Activated naive CD4-positive, alpha-beta T cell treated with anti-CD3 and anti-CD28 coated beads for 36 hours (primary cell): ENCODE measurements around the gene GRIP1. TPM values are rescaled to one million over a fixed set of nuclear protein-coding genes. Genes with fewer than 3 reads are reported as not detected.

ENCODE experiments used
- CTCF ChIA-PET: fragments of 350-600 bp; sonication (Branson Sonifier 250); formaldehyde crosslinking; loops from one replicate; lab custom pipeline; 2021; ENCODE audit warnings: antibody characterized with exemption; lab: Charles Lee
- DNase-seq: peaks from one replicate; pipeline ENCODE4 v3.0.0-alpha.2; 2020
- H3K27ac Mint-ChIP-seq: one replicate; pipeline ENCODE4 v1.8.0; 2021; ENCODE audit warnings: mild to moderate bottlenecking, mixed read lengths
- H3K27me3 Mint-ChIP-seq: one replicate; pipeline ENCODE4 v1.8.0; 2021; ENCODE audit warnings: low read depth, mixed read lengths
- H3K36me3 Mint-ChIP-seq: one replicate; pipeline ENCODE4 v1.8.0; 2021; ENCODE audit warnings: low read depth, mixed read lengths
- H3K4me1 Mint-ChIP-seq: one replicate; pipeline ENCODE4 v1.8.0; 2021; ENCODE audit warnings: low read depth, mixed read lengths
- H3K4me3 Mint-ChIP-seq: one replicate; pipeline ENCODE4 v1.8.0; 2021; ENCODE audit warnings: mild to moderate bottlenecking, moderate library complexity, mixed read lengths
- H3K9me3 Mint-ChIP-seq: one replicate; pipeline ENCODE4 v1.8.0; 2021; ENCODE audit warnings: mixed read lengths
- intact Hi-C: fragments of 100-400 bp; cut with micrococcal nuclease; formaldehyde crosslinking; loops from one replicate; pipeline ENCODE4 v1.15.1; 2023
- total RNA-seq, 2 experiments: library from RNA; stranded (reverse); gene quantifications; one replicate each; pipeline ENCODE4 v1.2.3, GENCODE V29; 2021

GRIP1 gene
- 1 to 10 TPM; 1.2 to 2.2 TPM for total RNA-seq

- peaks cover 4% of the 10 kb centered on the region for H3K27me3 Mint-ChIP-seq
- no peaks in the 10 kb centered on the region for H3K36me3 Mint-ChIP-seq
- H3K9me3 Mint-ChIP-seq = no peaks in the 10 kb centered on the region
- CTCF ChIA-PET = interaction anchor here (0.9 kb wide), 1 partner anchor 181 kb away, joined by 3 read pairs; no protein-coding TSS in a partner anchor
- H3K4me1 Mint-ChIP-seq = no peaks in the 10 kb centered on the region
- intact Hi-C loops = no loop called here
- H3K4me3 Mint-ChIP-seq = no peak within 1 kb of the TSS
- DNase-seq = no peak
- no peak within 1 kb of the TSS for H3K27ac Mint-ChIP-seq
Observed at GRCh38 chr12:66678338-66679275, at the start of gene GRIP1. Gene GRIP1 (minus strand): TSS chr12:66679076. CDS start chr12:66678904, 172 bp downstream.

DNA sequence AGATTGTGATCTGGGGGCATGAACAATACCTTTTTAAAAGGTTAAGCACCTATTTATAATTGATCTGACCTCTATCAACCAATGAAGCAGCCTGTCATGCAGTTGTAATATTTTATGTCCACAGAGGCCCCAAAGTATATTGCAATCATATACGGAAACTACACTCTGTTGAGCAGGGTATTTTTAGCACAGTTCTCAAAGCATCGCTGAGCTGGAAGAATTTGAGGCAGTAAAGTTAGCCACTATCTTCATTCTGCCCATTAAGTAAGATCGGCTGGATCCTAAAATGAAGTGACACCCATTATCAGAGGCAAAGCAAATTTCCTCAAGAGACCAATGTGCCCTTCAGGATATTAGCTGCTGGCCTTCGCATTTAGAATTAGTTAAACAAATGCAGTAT is 47.7 kb upstream of the GRIP1 start:
- H3K27me3 Mint-ChIP-seq = no peaks in the 10 kb centered on the region
- CTCF ChIA-PET = interaction anchor here (1.8 kb wide), 1 partner anchor 16 kb away, joined by 5 read pairs; no protein-coding TSS in a partner anchor
- H3K9me3 Mint-ChIP-seq = no peaks in the 10 kb centered on the region
- H3K27ac Mint-ChIP-seq = no peak overlapping the region
- no peaks in the 10 kb centered on the region for H3K4me1 Mint-ChIP-seq
- no peak overlapping the region for H3K4me3 Mint-ChIP-seq
- intact Hi-C loops = no loop called here
- DNase-seq = no peak
- no peaks in the 10 kb centered on the region for H3K36me3 Mint-ChIP-seq

GRCh38 chr12:66725031-66725430 is 46.2 kb upstream of the GRIP1 start:
- H3K4me3 Mint-ChIP-seq = no peak overlapping the region
- H3K9me3 Mint-ChIP-seq = no peaks in the 10 kb centered on the region
- H3K27me3 Mint-ChIP-seq = no peaks in the 10 kb centered on the region
- H3K4me1 Mint-ChIP-seq = no peaks in the 10 kb centered on the region
- CTCF ChIA-PET = interaction anchor here (0.8 kb wide), 1 partner anchor 16 kb away, joined by 3 read pairs; no protein-coding TSS in a partner anchor
- DNase-seq = no peak
- H3K36me3 Mint-ChIP-seq = no peaks in the 10 kb centered on the region
- no peak overlapping the region for H3K27ac Mint-ChIP-seq
- intact Hi-C loops = no loop called here

GRCh38 chr12:66724616-66725015 is 45.7 kb upstream of the GRIP1 start:
- Mint-ChIP-seq H3K4me3 (no peak overlapping the region), H3K9me3 (no peaks in the 10 kb centered on the region), H3K27me3 (no peaks in the 10 kb centered on the region), H3K36me3 (no peaks in the 10 kb centered on the region), H3K4me1 (no peaks in the 10 kb centered on the region), H3K27ac (no peak overlapping the region)
- intact Hi-C loops = no loop called here
- CTCF ChIA-PET = interaction anchor here (0.8 kb wide), 1 partner anchor 16 kb away, joined by 3 read pairs; no protein-coding TSS in a partner anchor
- DNase-seq = no peak

DNA sequence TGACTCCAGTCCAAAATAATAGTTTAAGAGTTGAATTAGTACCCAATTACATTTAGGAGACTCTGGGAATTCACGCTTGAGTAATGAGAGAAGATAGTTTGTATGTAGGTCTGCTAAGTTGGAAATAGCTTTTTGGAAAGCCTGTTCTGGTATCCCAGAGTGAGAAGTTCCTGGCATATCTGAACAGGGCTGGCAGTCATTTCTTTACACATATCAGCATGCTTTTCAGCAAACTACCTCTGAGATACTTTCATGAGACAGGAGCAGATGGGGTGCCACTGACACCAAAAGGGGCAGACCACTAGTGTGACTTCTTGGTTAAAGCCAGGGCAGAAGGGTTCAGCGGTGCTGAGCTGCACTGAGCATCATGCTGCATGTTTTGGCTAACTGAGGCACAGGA is 45.1 kb upstream of the GRIP1 start:
- intact Hi-C loops = no loop called here
- H3K4me3 Mint-ChIP-seq = no peak overlapping the region
- no peaks in the 10 kb centered on the region for H3K27me3 Mint-ChIP-seq
- H3K4me1 Mint-ChIP-seq = no peaks in the 10 kb centered on the region
- H3K27ac Mint-ChIP-seq = no peak overlapping the region
- CTCF ChIA-PET = no interaction called here
- H3K9me3 Mint-ChIP-seq = no peaks in the 10 kb centered on the region
- no peaks in the 10 kb centered on the region for H3K36me3 Mint-ChIP-seq
- no peak for DNase-seq

- no peaks in the 10 kb centered on the region for H3K9me3 Mint-ChIP-seq
- CTCF ChIA-PET = no interaction called here
Observed at GRCh38 chr12:66719862-66720261, 41.0 kb upstream of the GRIP1 start.

GRCh38 chr12:66717036-66717673 is 38.3 kb upstream of the GRIP1 start:
- H3K9me3 Mint-ChIP-seq = peaks cover 2% of the 10 kb centered on the region
- H3K36me3 Mint-ChIP-seq = no peaks in the 10 kb centered on the region
- intact Hi-C loops = loop anchor here (1.0 kb wide), 1 partner anchor 144 kb away; no protein-coding TSS in a partner anchor
- H3K4me3 Mint-ChIP-seq = no peak overlapping the region
- peaks cover 32% of the 10 kb centered on the region for H3K4me1 Mint-ChIP-seq
- H3K27ac Mint-ChIP-seq = no peak overlapping the region
- no peaks in the 10 kb centered on the region for H3K27me3 Mint-ChIP-seq
- DNase-seq = no peak
- CTCF ChIA-PET = interaction anchor here (0.6 to 2.1 kb wide), 5 partner anchors 13 to 144 kb away, joined by 3 to 13 read pairs (median 4); no protein-coding TSS in a partner anchor

More at GRCh38 chr12:66719862-66720261, 41.0 kb upstream of the GRIP1 start:
- Mint-ChIP-seq H3K4me1 (peaks cover 13% of the 10 kb centered on the region), H3K4me3 (no peak overlapping the region), H3K36me3 (no peaks in the 10 kb centered on the region), H3K27ac (no peak overlapping the region), H3K27me3 (no peaks in the 10 kb centered on the region)
- no peak for DNase-seq
- intact Hi-C loops = no loop called here

- CTCF ChIA-PET = interaction anchor here (1.0 kb wide), 1 partner anchor 144 kb away, joined by 6 read pairs; no protein-coding TSS in a partner anchor
- Mint-ChIP-seq H3K27me3 (no peaks in the 10 kb centered on the region), H3K36me3 (no peaks in the 10 kb centered on the region), H3K27ac (no peak overlapping the region), H3K4me1 (peaks cover 33% of the 10 kb centered on the region), H3K4me3 (no peak overlapping the region), H3K9me3 (peaks cover 2% of the 10 kb centered on the region)
- DNase-seq = peak; percentile 14
- intact Hi-C loops = no loop called here
Observed at GRCh38 chr12:66716522-66716921, 37.6 kb upstream of the GRIP1 start.

GRCh38 chr12:66714709-66715108 is 35.8 kb upstream of the GRIP1 start:
- peaks cover 39% of the 10 kb centered on the region for H3K4me1 Mint-ChIP-seq
- CTCF ChIA-PET = no interaction called here
- peak overlapping the region; percentile 3 for H3K4me3 Mint-ChIP-seq
- H3K36me3 Mint-ChIP-seq = no peaks in the 10 kb centered on the region
- peaks cover 2% of the 10 kb centered on the region for H3K9me3 Mint-ChIP-seq
- no peak overlapping the region for H3K27ac Mint-ChIP-seq
- intact Hi-C loops = no loop called here
- DNase-seq = no peak
- no peaks in the 10 kb centered on the region for H3K27me3 Mint-ChIP-seq

DNA sequence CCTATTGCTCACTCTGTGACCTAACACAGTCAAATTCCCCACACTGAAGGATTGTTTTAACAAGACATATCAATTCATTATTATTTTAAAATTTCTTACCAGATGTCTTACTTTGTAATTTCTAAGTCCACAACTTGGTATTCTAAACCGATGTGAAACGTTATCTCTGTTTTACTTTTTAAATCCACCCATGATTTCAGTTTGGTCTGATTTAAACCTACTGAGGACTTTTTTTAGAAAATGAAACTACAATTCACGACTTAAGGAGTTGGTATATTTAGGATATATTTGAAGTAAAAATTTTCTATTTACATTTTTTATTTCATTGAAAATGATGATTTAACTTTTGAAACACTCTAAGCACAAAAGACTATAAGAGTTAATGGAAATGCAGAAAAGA is 35.1 kb upstream of the GRIP1 start:
- Mint-ChIP-seq H3K9me3 (peaks cover 2% of the 10 kb centered on the region), H3K4me3 (peak overlapping the region; percentile 19), H3K36me3 (no peaks in the 10 kb centered on the region), H3K27ac (no peak overlapping the region), H3K4me1 (peaks cover 46% of the 10 kb centered on the region), H3K27me3 (no peaks in the 10 kb centered on the region)
- DNase-seq = no peak
- intact Hi-C loops = no loop called here
- CTCF ChIA-PET = no interaction called here

GRCh38 chr12:66709893-66710292 is 31.0 kb upstream of the GRIP1 start:
- peaks cover 2% of the 10 kb centered on the region for H3K9me3 Mint-ChIP-seq
- CTCF ChIA-PET = interaction anchor here (0.8 to 3.8 kb wide), 11 partner anchors 8 to 261 kb away, joined by 3 to 20 read pairs (median 3); no protein-coding TSS in a partner anchor
- H3K4me3 Mint-ChIP-seq = no peak overlapping the region
- H3K27me3 Mint-ChIP-seq = no peaks in the 10 kb centered on the region
- no peak overlapping the region for H3K27ac Mint-ChIP-seq
- H3K4me1 Mint-ChIP-seq = peaks cover 37% of the 10 kb centered on the region
- DNase-seq = no peak
- H3K36me3 Mint-ChIP-seq = no peaks in the 10 kb centered on the region
- intact Hi-C loops = loop anchor here (2.0 to 5.0 kb wide), 4 partner anchors 359 to 578 kb away; partner anchors contain the start of gene LLPH

GRCh38 chr12:66709457-66709773 is 30.5 kb upstream of the GRIP1 start:
- H3K9me3 Mint-ChIP-seq = no peaks in the 10 kb centered on the region
- H3K36me3 Mint-ChIP-seq = no peaks in the 10 kb centered on the region
- CTCF ChIA-PET = interaction anchor here (0.6 to 3.8 kb wide), 18 partner anchors 9 to 1254 kb away, joined by 3 to 20 read pairs (median 3); no protein-coding TSS in a partner anchor
- H3K4me3 Mint-ChIP-seq = peak overlapping the region; percentile 32
- intact Hi-C loops = loop anchor here (2.0 to 5.0 kb wide), 4 partner anchors 359 to 577 kb away; partner anchors contain the start of gene LLPH
- peak overlapping the region; percentile 7 for H3K27ac Mint-ChIP-seq
- peaks cover 33% of the 10 kb centered on the region for H3K4me1 Mint-ChIP-seq
- no peaks in the 10 kb centered on the region for H3K27me3 Mint-ChIP-seq
- peak; percentile 12 for DNase-seq
